ENCODE results near the gene EXTL2.
A peak's percentile ranks its signal among the peaks of the same experiment; 100 is the strongest.
"Not testable (repeated sequence)": the region's sequence is repeated elsewhere in the genome, so short reads cannot be mapped to it uniquely, and the experiment has no call there.

Gene EXTL2

DNA sequence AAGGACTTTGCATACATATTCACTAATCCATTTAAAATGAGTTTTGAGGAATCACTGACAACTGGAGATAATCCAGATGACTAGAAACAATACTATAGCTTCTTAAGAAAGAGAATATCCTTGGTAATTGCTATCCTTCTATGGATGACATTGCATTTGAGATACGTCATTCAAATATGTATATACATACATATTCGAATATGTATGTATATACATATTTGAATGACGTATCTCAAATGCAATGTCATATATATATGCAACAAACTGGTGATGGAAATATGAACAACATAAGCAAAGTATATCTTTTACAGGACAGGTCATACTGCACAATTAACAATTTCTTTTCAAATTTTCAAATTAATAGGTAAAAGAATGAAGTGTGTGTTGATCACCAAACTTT, 41.7 kb downstream of the EXTL2 start:
- TF ChIP-seq, protein P1, sequence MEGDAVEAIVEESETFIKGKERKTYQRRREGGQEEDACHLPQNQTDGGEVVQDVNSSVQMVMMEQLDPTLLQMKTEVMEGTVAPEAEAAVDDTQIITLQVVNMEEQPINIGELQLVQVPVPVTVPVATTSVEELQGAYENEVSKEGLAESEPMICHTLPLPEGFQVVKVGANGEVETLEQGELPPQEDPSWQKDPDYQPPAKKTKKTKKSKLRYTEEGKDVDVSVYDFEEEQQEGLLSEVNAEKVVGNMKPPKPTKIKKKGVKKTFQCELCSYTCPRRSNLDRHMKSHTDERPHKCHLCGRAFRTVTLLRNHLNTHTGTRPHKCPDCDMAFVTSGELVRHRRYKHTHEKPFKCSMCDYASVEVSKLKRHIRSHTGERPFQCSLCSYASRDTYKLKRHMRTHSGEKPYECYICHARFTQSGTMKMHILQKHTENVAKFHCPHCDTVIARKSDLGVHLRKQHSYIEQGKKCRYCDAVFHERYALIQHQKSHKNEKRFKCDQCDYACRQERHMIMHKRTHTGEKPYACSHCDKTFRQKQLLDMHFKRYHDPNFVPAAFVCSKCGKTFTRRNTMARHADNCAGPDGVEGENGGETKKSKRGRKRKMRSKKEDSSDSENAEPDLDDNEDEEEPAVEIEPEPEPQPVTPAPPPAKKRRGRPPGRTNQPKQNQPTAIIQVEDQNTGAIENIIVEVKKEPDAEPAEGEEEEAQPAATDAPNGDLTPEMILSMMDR (IDR thresholded peaks at IDR 0.05; ENCODE audit: extremely low read depth, missing control alignments) = no peak
- DNase-seq (ENCODE audit: low spot score) = no peak

DNA sequence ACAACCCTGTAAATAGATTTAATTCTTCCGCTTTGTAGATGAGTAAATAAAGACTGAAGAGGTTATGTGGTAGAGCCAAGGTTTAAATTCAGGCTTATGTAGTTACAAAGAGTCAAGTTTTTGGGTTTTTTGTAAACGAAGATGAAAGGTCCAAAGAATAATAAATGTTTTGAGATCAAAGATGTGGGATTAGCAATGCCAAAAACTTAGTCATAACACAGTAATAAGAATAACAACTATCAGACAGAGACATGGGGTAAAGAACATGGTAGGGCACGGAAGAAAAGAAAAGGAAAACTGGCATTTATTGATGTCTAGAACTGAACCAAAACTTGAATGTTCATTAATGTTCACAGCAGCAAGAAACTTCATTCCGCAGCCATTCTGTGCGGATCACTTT, 42.9 kb downstream of the EXTL2 start:
- TF ChIP-seq, protein P1 (IDR thresholded peaks at IDR 0.05; ENCODE audit: extremely low read depth, missing control alignments) = no peak
- DNase-seq (ENCODE audit: low spot score) = no peak

DNA sequence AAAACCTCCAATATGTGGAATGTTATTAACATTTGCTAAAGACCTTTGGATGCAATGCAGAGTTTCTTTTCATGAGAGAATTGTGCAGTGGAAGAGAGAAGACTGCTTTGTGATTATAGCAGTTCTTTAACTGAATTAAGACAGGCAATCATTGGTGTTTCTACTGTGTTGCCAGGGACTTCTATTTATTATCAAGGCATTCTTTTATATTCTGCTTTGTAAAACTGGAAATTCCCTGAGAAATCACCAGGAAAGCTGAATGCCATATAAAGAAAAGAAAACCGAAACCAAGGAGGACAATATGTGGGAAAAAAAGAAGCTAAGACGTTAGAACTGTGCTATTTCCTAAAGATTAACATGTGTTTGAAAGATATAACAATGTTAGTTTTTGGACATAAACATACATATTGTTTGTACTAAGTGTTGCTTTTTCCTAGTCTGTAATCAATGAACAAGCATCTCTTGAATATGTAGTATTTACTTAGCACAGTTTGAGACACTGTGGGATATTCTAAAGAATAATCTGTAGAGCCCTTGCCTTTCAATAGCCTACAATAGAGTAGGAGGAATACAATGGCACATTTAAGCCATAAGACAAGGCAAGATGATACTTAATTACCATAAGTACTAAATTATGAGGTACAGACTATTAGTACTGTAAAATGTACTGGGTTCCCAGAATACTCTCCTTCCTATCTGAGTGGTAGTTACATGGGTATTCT, 47.1 kb downstream of the EXTL2 start:
- TF ChIP-seq, protein P1 (IDR thresholded peaks at IDR 0.05; ENCODE audit: extremely low read depth, missing control alignments) = no peak
- no peak for DNase-seq (ENCODE audit: low spot score)

DNA sequence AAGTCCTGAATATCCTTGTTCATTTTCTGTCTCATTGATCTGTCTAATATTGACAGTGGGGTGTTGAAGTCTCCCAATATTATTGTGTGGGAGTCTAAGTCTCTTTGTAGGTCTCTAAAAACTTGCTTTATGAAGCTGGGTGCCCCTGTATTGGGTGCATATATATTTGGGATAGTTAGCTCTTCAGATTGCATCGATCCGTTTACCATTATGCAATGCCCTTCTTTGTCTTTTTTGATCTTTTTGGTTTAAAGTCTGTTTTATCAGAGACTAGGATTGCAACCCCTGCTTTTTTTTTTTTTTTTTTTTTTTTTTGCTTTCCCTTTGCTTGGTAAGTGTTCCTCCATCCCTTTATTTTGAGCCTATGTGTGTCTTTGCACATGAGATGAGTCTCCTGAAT, 51.5 kb downstream of the EXTL2 start:
- not testable (repeated sequence) for DNase-seq (ENCODE audit: low spot score)

DNA sequence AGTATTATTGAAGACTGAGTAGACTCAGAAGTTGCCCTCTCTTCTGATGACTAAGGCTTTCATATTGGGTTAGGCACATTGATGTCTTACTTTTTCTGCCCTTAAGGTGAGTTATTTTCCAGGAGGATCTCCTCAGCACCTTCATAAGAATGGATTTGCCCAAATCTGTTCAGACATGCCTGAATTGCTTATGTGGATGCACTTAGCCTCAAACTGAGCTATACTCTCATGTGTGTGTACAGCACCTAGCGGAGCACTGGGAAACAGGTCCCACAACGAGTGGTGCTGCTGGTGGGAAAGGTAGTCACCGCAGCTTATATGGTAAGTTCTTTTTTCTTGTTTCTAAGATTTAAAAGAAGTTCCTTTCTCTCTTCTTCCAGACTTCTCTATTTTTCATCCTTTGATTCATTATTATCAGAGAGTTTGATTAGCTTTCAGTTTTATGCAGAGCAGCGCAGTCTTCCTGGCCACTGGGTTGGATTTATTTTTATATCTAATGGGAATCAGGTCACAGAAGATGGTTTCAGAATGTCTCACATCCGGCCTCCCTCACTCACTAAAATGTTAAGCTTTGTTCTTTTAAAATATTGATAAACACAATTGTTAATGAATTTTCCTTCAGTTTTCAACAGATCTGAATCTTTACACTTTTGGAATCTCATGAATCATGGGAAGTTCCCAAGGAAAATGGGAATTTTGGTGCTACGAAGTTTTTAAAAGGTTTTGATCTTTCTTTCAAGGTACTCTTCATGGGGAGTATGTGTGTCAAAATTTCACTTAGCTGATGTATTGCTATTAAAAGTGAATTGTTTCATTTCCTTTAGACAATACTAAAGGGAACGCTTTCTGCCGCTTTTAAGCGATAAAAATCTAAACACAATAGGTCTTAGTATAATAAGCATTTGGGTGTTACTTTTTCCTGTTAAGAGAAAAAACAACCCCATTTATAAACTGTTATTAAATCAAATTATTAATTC, 58.5 kb downstream of the EXTL2 start:
- DNase-seq (ENCODE audit: low spot score) = no peak
- TF ChIP-seq, protein P1 (IDR thresholded peaks at IDR 0.05; ENCODE audit: extremely low read depth, missing control alignments) = no peak

DNA sequence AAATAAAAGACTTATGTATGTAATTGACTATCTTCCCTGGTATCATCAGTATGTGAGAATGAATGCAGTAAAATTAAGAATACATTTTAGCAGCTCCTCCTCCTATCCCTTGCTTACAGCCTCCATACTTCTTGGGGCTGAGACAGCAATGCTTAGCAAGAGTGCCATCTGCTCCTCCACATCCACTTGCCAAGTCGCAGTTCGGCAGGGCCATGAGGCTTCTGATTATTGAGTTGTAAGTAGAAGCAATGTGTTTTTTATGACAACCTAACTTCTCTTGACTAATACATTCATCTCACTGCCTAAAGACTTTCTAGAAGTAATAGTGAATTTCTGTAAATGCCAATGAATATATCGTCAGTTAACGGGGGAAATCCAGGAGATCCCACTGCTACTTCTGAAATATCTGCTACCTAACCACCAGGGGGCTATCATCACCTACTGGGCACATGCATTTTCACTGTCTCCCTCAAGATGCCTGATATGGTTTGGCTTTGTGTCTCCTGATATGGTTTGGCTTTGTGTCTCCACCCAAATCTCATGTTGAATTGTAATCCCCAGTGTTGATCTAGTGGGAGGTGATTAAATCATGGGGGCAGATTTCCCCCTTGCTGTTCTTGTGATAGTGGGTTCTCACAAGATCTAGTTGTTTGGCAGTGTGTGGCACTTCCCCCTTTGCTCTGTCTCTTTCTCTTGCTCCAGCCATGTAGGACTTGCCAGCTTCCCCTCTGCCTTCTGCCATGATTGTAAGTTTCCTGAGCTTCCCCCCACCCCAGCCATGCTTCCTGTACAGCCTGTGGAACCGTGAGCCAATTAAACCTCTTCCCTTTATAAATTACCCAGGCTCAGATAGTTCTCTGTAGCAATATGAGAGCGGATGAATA, 59.6 kb downstream of the EXTL2 start:
- TF ChIP-seq, protein P1 (IDR thresholded peaks at IDR 0.05; ENCODE audit: extremely low read depth, missing control alignments) = no peak
- peak; percentile 10 for DNase-seq (ENCODE audit: low spot score)

DNA sequence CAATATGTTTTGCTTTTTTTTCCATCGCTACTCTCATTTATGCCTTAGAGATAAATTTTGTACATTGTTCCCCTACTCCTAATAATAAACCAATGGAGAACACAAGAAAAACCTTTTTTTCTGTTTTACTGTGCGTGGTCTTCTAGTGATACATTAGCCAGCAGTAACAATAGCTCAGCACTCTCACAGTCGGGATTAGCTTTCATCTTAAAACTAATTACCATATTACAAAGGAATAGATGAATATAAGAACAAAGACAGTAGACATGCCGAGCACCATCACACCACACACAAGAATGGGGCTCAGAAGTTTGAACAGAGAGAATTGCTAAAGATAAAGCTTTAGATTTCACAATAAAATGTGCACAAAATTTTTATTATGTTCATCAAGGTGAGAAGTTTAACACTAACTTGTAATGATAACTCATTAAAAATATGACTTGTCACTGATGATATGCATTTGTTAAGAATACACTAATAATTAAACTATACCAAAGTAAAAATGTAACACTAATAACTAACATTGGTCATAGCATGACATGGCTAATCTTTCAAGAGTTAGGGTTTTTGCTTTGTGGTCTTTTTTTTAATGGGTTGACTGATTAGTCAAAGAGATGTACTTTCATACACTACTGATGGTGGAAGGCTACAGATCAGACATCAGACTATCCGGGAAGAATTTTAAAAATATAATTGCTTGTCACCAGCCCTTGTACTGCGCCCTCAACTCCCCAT, 61.8 kb downstream of the EXTL2 start:
- no peak for DNase-seq (ENCODE audit: low spot score)
- TF ChIP-seq, protein P1 (IDR thresholded peaks at IDR 0.05; ENCODE audit: extremely low read depth, missing control alignments) = no peak

DNA sequence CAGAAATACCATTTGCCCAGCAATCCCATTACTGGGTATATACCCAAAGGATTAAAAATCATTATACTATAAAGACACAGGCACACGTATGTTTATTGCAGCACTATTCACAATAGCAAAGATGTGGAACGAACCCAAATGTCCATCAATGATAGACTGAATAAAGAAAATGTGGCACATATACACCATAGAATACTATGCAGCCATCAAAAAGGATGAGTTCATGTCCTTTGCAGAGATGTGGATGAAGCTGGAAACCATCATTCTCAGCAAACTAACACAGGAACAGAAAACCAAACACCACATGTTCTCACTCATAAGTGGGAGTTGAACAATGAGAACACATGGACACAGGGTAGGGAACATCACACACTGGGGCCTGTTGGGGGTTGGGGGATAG, 69.0 kb downstream of the EXTL2 start:
- DNase-seq (ENCODE audit: low spot score) = not testable (repeated sequence)
